HG03565 (cell line): Measurements from ENCODE around the gene LDLRAD2.
"Not testable (repeated sequence)": the region's sequence is repeated elsewhere in the genome, so short reads cannot be mapped to it uniquely, and the experiment has no call there.

Experiments
- ATAC-seq: cut with Tn5 transposase; IDR thresholded peaks from one replicate; pipeline ENCODE4 v1.9.1; 2021; ENCODE audit warnings: mild to moderate bottlenecking, moderate library complexity; ENCODE audit not compliant: unreplicated experiment

LDLRAD2 gene

GRCh38 chr1:21823206-21823979, 11.3 kb downstream of the LDLRAD2 start:
- ATAC-seq = no peak

DNA sequence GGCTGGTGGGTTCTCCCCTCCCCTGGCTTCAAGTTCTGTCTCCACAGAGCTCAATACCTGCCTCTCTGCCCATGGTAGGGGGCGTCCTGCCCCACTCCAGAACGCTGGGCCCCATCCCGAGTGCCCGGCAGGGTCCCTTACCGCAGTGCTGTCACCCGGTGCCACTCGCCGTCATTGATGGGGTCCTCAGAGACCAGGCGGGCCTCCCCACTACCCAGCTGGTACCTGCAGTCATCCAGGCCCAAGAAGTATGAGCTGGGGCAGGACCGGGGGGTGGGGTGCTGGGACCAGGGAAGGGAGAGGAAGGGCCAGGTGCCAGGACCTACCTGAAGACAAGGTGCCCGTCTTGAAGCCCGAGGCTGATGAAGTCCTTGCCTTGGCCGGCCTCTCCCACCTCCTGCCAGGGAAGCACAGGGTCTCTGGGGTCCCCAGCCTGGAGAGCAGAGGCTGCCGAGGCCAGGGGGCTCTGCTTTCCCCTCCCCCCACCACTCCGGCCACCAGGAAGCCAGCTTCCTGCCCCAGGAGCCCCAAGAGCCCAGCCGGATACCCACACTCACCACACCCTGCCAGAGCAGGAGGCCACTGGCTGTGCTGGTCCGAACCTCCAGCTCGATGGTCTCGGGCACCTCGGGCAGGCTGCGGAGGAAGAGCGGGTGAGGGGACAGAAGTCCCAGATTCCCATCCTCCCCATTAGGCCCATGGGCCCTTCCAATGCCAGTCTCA, 12.1 kb downstream of the LDLRAD2 start:
- no peak for ATAC-seq

- ATAC-seq = no peak
Observed at GRCh38 chr1:21824926-21825325, 12.9 kb downstream of the LDLRAD2 start.

DNA sequence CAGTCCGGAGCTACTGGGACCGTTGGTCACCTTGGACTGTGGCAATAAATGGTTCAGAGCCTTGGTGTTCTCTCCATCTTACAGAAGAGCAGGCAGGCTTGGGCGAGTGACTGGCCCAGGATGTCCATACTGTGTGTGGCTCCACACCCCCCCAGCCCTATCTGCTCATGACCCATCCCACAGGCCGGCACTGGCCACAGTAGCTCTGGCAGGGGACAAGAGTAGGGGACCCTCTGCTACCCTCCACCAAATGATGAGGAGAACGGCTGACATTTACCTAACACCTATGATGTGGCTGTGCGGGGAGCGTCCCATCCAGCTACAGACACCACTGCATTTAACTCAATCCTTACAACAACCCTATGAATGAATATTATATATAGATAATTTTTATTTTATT, 13.3 kb downstream of the LDLRAD2 start:
- ATAC-seq = no peak

DNA sequence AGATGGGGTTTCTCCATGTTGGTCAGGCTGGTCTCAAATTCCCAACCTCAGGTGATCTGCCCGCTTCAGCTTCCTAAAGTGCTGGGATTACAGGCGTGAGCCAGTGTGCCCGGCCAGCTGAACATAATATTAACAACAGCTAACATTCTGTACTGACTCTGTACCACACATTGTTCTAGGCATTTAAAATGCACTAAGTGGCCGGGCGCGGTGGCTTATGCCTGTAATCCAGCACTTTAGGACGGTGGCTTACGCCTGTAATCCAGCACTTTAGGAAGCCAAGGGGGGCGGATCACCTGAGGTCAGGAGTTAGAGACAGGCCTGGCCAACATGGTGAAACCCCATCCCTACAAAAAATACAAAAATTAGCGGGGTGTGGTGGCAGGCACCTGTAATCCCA, 14.6 kb downstream of the LDLRAD2 start:
- not testable (repeated sequence) for ATAC-seq

DNA sequence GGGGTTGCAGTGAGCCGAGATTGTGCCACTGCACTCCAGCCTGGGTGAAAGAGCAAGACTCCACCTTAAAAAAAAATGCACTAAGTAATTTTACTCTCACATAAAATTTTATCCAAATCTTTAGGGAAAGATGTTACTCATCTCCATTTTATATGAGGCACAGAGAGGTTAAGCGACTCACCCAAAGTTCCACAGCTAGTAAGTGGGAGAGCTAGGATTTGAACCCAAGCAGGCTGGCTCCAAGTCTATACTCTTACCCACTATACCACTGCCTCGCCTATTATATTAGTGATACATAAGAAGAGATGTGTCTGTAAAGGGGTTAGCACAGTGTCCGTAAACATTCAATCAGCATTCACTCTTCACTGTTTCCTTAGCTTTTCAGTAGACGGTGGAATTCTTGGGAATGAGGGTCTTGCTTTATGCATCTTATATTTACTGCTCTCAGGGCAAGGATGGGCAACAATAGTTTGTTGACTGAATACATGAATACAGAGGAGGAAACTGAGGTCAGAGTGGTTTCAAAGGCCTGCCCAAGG, 15.1 kb downstream of the LDLRAD2 start:
- ATAC-seq = no peak

DNA sequence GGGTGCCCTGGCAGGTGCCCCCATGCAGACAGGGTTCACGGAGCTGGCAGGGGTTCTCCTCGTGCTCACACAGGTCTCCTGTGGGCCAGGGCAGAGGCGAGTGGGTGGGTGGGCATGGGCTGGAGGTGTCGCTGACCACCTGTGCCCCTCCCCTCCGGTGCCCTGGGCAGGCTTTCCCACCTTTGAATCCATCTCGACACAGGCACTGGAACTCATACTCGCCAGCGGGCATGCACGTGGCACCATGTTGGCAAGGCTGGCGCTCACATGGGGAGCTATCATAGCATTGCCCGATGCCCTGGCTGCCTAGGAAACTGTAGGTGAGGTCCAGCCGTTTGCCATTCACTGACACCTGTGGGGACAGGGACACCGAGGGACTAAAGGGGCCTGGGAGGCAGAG, 16.0 kb downstream of the LDLRAD2 start:
- no peak for ATAC-seq

GRCh38 chr1:21828506-21829210, 16.6 kb downstream of the LDLRAD2 start:
- ATAC-seq = no peak

- no peak for ATAC-seq
Observed at GRCh38 chr1:21829294-21829693, 17.2 kb downstream of the LDLRAD2 start.

DNA sequence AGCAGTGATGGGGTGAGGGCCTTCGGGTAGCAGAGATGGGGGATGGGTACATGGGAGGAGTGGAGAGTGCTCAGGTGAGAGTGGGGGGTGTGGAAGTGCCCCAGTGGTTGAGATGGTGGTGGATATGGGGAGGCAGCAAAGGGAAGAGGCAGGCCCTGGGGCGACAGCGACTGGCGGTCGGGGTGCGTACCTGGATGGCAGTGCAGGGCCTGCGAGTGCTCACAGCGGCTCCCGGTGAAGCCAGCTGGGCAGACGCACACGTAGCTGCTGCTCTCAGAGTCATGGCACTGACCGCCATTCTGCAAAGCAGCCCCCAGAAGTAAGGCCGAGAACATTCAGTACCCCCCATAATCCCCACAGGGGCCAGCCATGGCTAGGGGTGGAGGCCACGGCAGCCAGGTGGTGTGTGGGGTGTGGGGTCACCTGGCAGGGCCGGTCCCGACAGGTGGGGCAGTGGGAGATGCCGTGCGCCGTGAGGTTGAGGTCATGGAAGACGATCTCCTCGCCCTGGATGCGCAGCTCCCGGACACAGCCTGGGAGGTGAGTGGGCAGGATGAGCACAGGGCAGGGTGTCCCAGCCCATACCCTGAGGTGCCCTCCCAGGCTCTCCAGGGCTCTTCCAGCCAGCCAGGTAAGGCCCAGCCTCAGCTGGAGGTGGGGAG, 18.9 kb downstream of the LDLRAD2 start:
- ATAC-seq = no peak

DNA sequence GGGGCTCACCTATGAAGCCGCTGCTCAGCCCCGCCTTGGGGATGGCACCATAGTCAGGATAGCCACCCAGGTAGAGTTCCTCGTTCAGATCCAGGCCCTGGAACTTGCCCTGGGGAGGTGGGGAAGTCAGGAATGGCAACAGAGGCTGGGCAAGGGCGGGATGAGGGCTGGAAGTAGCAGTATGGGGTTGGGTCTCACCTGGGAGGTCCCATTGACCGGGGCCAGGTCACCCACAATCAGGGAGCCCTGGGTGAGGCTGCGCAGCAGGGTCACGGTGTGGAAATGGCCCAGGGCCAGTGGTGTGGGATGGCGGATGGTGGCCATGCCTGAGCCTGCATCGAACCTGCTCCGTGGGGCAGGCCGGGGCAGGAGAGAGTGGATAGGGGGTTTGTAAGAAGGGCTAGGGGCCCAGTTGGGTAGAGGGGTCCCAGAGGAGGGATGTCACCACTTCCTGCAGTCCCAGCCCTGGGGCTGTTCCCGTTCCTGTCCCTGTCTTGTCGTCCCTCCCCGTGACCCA, 19.4 kb downstream of the LDLRAD2 start:
- no peak for ATAC-seq

DNA sequence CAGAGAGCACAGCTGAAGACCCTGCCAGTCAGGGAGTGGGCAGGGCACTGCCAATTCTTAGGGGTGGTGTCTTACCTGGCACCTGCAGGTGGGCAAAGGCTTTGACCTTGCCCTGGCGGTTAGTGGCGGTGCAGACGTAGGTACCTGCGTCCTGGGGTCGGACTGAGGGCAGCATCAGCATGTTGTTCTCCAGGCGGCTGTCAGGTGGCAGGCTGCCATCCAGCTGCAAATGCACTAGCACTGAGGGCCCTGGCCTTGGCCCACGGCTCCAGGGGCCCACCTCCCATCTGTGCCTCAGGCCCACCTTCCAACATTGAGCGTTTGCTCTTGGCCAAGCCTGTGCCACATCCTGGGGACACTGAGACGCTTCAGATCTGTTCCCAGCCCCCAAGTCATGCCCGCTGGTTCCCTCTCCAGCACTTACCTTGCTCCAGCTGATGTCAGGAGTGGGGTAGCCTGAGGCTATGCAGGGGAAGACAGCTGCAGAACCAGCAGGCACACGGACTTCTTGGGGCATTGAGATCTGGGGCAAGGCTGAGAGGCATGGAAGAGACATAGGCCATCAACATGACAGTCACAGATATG, 21.4 kb downstream of the LDLRAD2 start:
- ATAC-seq = no peak

GRCh38 chr1:21834094-21834493, 22.0 kb downstream of the LDLRAD2 start:
- ATAC-seq = no peak

DNA sequence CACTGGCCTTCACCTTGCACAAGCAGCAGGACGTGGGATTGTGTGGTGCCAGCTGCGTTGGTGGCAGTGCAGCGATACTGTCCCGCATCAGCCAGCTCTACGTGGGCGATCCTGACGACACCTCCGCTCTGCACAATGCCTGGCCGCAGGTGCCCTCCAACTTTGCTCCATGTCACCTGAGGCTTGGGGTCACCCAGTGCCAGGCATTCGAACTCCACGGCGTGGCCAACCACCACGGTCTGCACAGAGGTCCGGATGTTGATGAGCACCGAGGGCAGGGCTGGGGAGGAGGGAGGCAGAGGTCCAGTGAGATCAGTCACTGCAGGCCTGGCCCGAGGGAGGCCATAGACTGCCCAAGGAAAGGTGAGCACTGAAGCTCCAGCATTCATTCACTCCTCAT, 22.6 kb downstream of the LDLRAD2 start:
- no peak for ATAC-seq

GRCh38 chr1:21836010-21836409, 23.9 kb downstream of the LDLRAD2 start:
- ATAC-seq = no peak

- no peak for ATAC-seq
Observed at GRCh38 chr1:21836729-21837128, 24.7 kb downstream of the LDLRAD2 start.

DNA sequence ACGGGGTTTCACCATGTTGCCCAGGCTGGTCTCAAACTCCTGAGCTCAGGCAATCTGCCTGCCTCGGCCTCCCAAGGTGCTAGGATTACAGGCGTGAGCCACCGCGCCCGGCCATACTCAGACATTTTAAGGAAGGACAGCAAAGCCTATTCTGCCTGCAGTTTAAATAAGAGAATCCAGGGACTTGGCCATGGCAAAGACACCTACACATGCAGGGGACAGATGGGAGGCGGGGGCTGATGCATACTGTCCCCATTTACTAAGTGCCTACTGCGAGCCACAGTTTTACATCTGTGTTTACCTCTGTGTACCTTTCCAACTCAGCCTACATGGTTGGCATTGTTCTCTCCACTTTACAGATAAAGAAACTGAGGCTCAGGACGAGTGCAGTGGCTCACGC, 25.4 kb downstream of the LDLRAD2 start:
- no peak for ATAC-seq

DNA sequence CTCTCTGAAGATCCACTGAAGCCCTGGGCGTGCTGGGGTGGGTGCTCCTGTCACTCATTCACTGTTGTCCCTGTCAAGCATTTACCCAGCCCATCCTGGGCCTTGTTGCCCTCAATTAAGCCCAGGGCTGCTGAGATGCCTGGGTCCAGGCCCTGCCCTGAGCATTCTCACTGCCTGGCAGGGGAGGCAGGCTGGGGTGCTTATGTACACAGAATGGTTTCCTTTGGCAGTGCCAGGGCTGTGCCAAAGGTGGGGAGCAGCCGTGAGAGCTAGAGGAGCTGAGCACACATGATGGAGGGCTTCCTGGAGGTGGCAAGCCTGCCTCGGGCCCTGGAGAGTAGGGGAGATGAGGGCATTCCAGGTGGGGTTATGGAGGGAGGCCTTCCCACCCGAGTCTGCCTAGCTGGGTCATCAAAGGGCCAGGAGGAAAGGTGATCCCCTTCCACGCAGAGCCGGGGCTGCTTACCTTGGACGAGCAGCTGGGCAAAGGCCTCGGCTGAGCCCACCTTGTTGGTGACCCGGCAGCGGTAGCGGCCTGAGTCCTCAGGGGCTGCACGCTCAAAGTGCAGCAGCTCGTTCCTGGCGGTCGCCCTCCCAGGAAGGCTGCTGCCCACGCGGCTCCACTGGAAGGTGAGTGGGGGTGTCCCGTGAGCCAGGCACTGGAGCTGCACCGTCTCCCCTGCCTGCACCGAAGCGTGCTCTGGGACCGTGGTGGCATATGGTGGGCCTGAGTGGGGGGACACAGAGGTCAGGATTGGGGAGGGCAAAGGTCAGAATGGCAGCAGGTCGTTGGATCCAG, 26.5 kb downstream of the LDLRAD2 start:
- no peak for ATAC-seq

DNA sequence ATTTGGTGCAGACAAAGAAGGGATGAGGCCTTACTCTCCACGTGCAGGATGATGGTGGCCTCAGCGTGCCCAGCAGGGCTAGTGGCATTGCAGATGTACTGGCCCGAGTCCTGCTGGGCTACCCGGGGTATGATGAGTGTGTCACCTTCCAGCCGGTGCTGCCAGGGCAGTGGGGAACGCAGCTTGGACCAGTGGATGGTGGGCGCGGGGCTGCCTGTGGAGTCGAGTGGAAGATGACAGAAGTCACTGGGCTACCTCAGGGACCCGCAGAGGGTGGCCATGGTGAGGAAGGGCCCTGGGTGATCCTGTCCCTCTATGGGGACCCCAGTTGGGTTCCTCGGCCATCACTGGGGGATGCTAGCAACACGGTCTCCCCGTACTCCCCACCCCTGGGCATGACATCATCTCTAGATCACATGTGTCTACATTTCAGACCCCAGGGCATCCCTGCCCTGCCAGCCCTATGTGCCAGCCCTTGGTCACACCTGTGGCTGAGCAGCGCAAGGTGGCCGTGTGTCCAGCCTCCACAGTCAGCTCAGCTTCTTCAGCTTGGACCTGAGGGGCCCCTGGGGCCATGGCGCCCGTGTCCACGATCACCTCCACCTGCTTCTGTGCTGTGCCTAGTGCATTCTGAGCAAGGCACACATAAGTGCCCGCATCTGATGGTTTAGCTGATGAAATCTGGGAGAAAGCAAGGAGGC, 27.4 kb downstream of the LDLRAD2 start:
- no peak for ATAC-seq
